SK-N-SH (cell line): ENCODE results near the gene TGM5. TPM values are rescaled to one million over a fixed set of nuclear protein-coding genes. Genes with fewer than 3 reads are reported as not detected.

ENCODE experiments used
- CTCF ChIA-PET: fragments of 300-600, 350-600 bp; formaldehyde crosslinking; extraction: SDS; loops from one replicate; lab custom pipeline; 2021; lab: Yijun Ruan, JAX
- POLR2A ChIA-PET: fragments of 350-600 bp; sonication (Branson Sonifier 250); formaldehyde crosslinking; extraction: SDS; loops from one replicate; lab custom pipeline; 2020; ENCODE audit warnings: antibody characterized with exemption, inconsistent platforms; lab: Yijun Ruan, JAX
- DNase-seq: peaks from one replicate; pipeline ENCODE4 v3.0.0; 2012
- H2AFZ ChIP-seq: fragments of 200-600 bp; sonication (generic); 2 replicates; pipeline ENCODE4 v1.8.1; 2016; ENCODE audit warnings: antibody characterized with exemption, mild to moderate bottlenecking, low read depth
- H3F3A ChIP-seq: fragments of 200-600 bp; sonication (generic); replicated peaks from 2 replicates; pipeline ENCODE3; 2016; ENCODE audit warnings: antibody characterized with exemption, mild to moderate bottlenecking; ENCODE audit not compliant: insufficient read depth
- H3K27ac ChIP-seq, 2 experiments: fragments of 200-500 bp in 1 of 2; fragments of 200-600 bp in 1 of 2; sonication (Bioruptor generic) in 1 of 2; sonication (generic), shearing (Covaris generic) in 1 of 2; 2 replicates each; pipeline versions ENCODE4 v1.5.1 to v1.6.1; 2014 to 2016; ENCODE audit warnings: low read depth in 2 of 2, inconsistent platforms in 1 of 2, low read length in 1 of 2, mild to moderate bottlenecking in 1 of 2, mixed read lengths in 1 of 2
- H3K27me3 ChIP-seq: fragments of 200-600 bp; sonication (generic), shearing (Covaris generic); 2 replicates; pipeline ENCODE4 v1.6.1; 2016; ENCODE audit warnings: mixed run types; ENCODE audit not compliant: insufficient read depth
- H3K36me3 ChIP-seq, 2 experiments: fragments of 200-500 bp in 1 of 2; fragments of 200-600 bp in 1 of 2; sonication (Bioruptor generic) in 1 of 2; sonication (generic) in 1 of 2; replicated peaks in 1 of 2; 2 replicates each; pipeline versions ENCODE3 to v1.5.1; 2014 to 2016; ENCODE audit warnings: low read length in 1 of 2, mild to moderate bottlenecking in 1 of 2; ENCODE audit not compliant: insufficient read depth in 2 of 2, control insufficient read depth in 1 of 2
- H3K4me1 ChIP-seq, 2 experiments: fragments of 200-500 bp in 1 of 2; fragments of 200-600 bp in 1 of 2; sonication (Bioruptor generic) in 1 of 2; sonication (generic), shearing (Covaris generic) in 1 of 2; 2 replicates each; pipeline versions ENCODE4 v1.5.1 to v1.6.1; 2014 to 2016; ENCODE audit warnings: low read depth in 1 of 2, low read length in 1 of 2, mixed run types in 1 of 2; ENCODE audit not compliant: insufficient read depth in 2 of 2, control insufficient read depth in 1 of 2
- H3K4me2 ChIP-seq: fragments of 200-600 bp; sonication (generic), shearing (Covaris generic); 2 replicates; pipeline ENCODE4 v1.6.1; 2017; ENCODE audit warnings: mixed run types
- H3K4me3 ChIP-seq, 2 experiments: fragments of 200-500 bp in 1 of 2; fragments of 200-600 bp in 1 of 2; sonication (Bioruptor generic) in 1 of 2; sonication (generic), shearing (Covaris generic) in 1 of 2; 2 replicates each; pipeline versions ENCODE4 v1.5.1 to v1.8.1; 2014 to 2016; ENCODE audit warnings: low read depth in 2 of 2, inconsistent platforms in 1 of 2, low read length in 1 of 2, mild to moderate bottlenecking in 1 of 2, mixed read lengths in 1 of 2, moderate library complexity in 1 of 2
- H3K79me2 ChIP-seq: fragments of 200-600 bp; sonication (generic); 2 replicates; pipeline ENCODE4 v1.8.1; 2017; ENCODE audit warnings: mild to moderate bottlenecking; ENCODE audit not compliant: insufficient read depth
- H3K9ac ChIP-seq: fragments of 200-600 bp; sonication (generic); 2 replicates; pipeline ENCODE4 v1.6.1; 2017; ENCODE audit warnings: mixed run types
- H3K9me2 ChIP-seq: fragments of 200-600 bp; sonication (generic); 2 replicates; pipeline ENCODE4 v1.6.1; 2017; ENCODE audit warnings: mixed run types
- H3K9me3 ChIP-seq: fragments of 200-600 bp; sonication (generic); 2 replicates; pipeline ENCODE4 v1.6.1; 2017; ENCODE audit warnings: mixed run types, mild to moderate bottlenecking, moderate library complexity
- H4K20me1 ChIP-seq: fragments of 200-600 bp; sonication (generic); 2 replicates; pipeline ENCODE4 v1.6.1; 2017; ENCODE audit warnings: mild to moderate bottlenecking, mixed run types; ENCODE audit not compliant: insufficient read depth
- CHD2 ChIP-seq: fragments of 150-350 bp; IDR thresholded peaks from 2 replicates; pipeline ENCODE4 v1.6.1; 2018; ENCODE audit warnings: low read length; ENCODE audit not compliant: partially characterized antibody
- ELF1 ChIP-seq: IDR thresholded peaks from 2 replicates; pipeline ENCODE4 v1.4.0; 2012
- EZH2phosphoT487 ChIP-seq: fragments of 200-600 bp; sonication (generic); IDR thresholded peaks from 2 replicates; pipeline ENCODE4 v1.6.1; 2017; ENCODE audit warnings: low read depth, mixed run types, mild to moderate bottlenecking, antibody characterized with exemption, moderate library complexity, borderline replicate concordance
- FOSL2 ChIP-seq: IDR thresholded peaks from 2 replicates; pipeline ENCODE4 v1.4.0; 2012; ENCODE audit warnings: low read depth, mild to moderate bottlenecking, moderate library complexity, borderline replicate concordance
- FOXM1 ChIP-seq: IDR thresholded peaks from 2 replicates; pipeline ENCODE4 v1.4.0; 2012; ENCODE audit warnings: low read depth, mild to moderate bottlenecking
- GATA2 ChIP-seq: sonication (generic); formaldehyde crosslinking; IDR thresholded peaks from 2 replicates; pipeline ENCODE4 v1.5.0; 2020; ENCODE audit warnings: mild to moderate bottlenecking, missing genetic modification reagents
- MEF2A ChIP-seq: IDR thresholded peaks from 2 replicates; pipeline ENCODE4 v1.4.0; 2012; ENCODE audit warnings: low read depth, borderline replicate concordance
- MXI1 ChIP-seq: IDR thresholded peaks from 2 replicates; pipeline ENCODE4 v1.6.1; 2012; ENCODE audit warnings: mild to moderate bottlenecking, low read depth, low read length, improper control_type of control experiment
- POLR2AphosphoS5 ChIP-seq: IDR thresholded peaks from 2 replicates; pipeline ENCODE4 v1.6.1; 2012; ENCODE audit warnings: low read depth, low read length
- RAD21 ChIP-seq: IDR thresholded peaks from 2 replicates; pipeline ENCODE4 v1.6.1; 2012; ENCODE audit warnings: mild to moderate bottlenecking, low read length
- RFX5 ChIP-seq: IDR thresholded peaks from 2 replicates; pipeline ENCODE4 v1.6.1; 2012; ENCODE audit warnings: mild to moderate bottlenecking, improper control_type of control experiment, low read length
- RXRA ChIP-seq: IDR thresholded peaks from 2 replicates; pipeline ENCODE4 v1.4.0; 2012; ENCODE audit warnings: low read depth, mild to moderate bottlenecking, borderline replicate concordance
- SMC3 ChIP-seq: IDR thresholded peaks from 2 replicates; pipeline ENCODE4 v1.6.1; 2012; ENCODE audit warnings: low read depth, low read length, improper control_type of control experiment
- TAF1 ChIP-seq: IDR thresholded peaks from 2 replicates; pipeline ENCODE4 v1.6.1; 2012; ENCODE audit warnings: low read depth, mild to moderate bottlenecking, low read length, moderate library complexity, borderline replicate concordance
- YY1 ChIP-seq: IDR thresholded peaks from 2 replicates; pipeline ENCODE4 v1.4.0; 2012; ENCODE audit warnings: low read depth, mild to moderate bottlenecking
- WGBS: methylation state at CpG from one replicate; pipeline ENCODE4 v1.1.6; 2017; ENCODE audit warnings: low lambda C conversion rate; 5-methylcytosine and 5-hydroxymethylcytosine counted together
- polyA plus RNA-seq, 3 experiments: library from polyadenylated mRNA; depleted of rRNA; stranded (reverse); fragments of >200 nt; gene quantifications; 2 replicates each; pipeline ENCODE4 v1.2.3, GENCODE V29; 2012
- TF ChIP-seq, protein P1 (sequence below): IDR thresholded peaks from 2 replicates; pipeline ENCODE4 v1.4.0; 2012; ENCODE audit warnings: low read depth
- TF ChIP-seq, protein P2 (sequence below): IDR thresholded peaks from 2 replicates; pipeline ENCODE4; 2012
- TF ChIP-seq, protein P3 (sequence below): fragments of 150-350 bp; IDR thresholded peaks from 2 replicates; pipeline ENCODE4 v1.6.1; 2017; ENCODE audit warnings: antibody characterized with exemption, low read length, low read depth, borderline replicate concordance
- TF ChIP-seq, protein P4 (sequence below): IDR thresholded peaks from 2 replicates; pipeline ENCODE4 v1.6.1; 2012; ENCODE audit warnings: mild to moderate bottlenecking, low read depth, low read length, moderate library complexity
- TF ChIP-seq, protein P5 (sequence below): IDR thresholded peaks from 2 replicates; pipeline ENCODE4 v1.4.0; 2012; ENCODE audit warnings: low read depth, borderline replicate concordance

TGM5 gene
- polyA plus RNA-seq, 1 of the 3 experiments (the other 2 are of a cell fraction) = not detected

DNA sequence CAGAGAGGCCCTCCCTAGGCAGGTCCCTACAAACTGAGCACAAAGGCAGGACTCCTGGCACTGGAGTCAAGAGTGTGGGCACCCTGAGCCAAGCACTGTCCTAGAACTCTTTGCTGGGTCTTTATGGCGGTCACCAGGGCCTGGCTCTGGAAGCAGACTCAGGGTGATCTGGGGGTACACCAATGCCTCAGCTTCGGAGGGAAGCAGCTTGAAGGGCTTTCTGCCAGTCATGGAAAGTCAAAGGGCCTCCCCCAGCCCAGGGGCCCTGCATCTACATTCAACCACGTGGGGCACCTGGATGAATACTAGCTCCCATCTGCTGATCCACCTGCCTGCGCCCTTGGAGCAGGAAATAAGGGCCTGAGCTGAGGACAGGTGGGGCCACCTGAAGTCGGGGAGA, 53.3 kb downstream of the TGM5 start:
- H3K4me2 ChIP-seq = no peak overlapping the region
- no peaks in the 10 kb centered on the region for H3K9me3 ChIP-seq
- 58% methylated on average over 4 of the region's 5 CpGs for WGBS
- H3K36me3 ChIP-seq = no peaks in the 10 kb centered on the region
- no peak for DNase-seq
- no peaks in the 10 kb centered on the region for H3K9me2 ChIP-seq
- no peaks in the 10 kb centered on the region for H4K20me1 ChIP-seq
- peaks cover 0 to 7% of the 10 kb centered on the region in 2 experiments; a peak in 1 of 4 replicates for H3K4me1 ChIP-seq
- peaks cover 8% of the 10 kb centered on the region; the same call in 1 of the 2 replicates for H3K27me3 ChIP-seq
- H3K4me3 ChIP-seq = no peak overlapping the region
- no peaks in the 10 kb centered on the region for H3K79me2 ChIP-seq
- H3K27ac ChIP-seq = no peak overlapping the region
- no peak overlapping the region for H2AFZ ChIP-seq
- ChIA-PET CTCF (interaction anchor here (0.9 to 11.9 kb wide), 6 partner anchors 10 to 72 kb away, joined by 3 to 70 read pairs (median 16); no protein-coding TSS in a partner anchor), POLR2A (no interaction called here)
- TF ChIP-seq CHD2 = no peak
- TF ChIP-seq, protein P1, sequence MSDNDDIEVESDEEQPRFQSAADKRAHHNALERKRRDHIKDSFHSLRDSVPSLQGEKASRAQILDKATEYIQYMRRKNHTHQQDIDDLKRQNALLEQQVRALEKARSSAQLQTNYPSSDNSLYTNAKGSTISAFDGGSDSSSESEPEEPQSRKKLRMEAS = no peak
- TF ChIP-seq FOXM1 = no peak
- no peak for TF ChIP-seq TAF1
- TF ChIP-seq ELF1 = no peak
- no peak for TF ChIP-seq GATA2
- TF ChIP-seq POLR2AphosphoS5 = no peak
- TF ChIP-seq YY1 = no peak
- TF ChIP-seq, protein P2, sequence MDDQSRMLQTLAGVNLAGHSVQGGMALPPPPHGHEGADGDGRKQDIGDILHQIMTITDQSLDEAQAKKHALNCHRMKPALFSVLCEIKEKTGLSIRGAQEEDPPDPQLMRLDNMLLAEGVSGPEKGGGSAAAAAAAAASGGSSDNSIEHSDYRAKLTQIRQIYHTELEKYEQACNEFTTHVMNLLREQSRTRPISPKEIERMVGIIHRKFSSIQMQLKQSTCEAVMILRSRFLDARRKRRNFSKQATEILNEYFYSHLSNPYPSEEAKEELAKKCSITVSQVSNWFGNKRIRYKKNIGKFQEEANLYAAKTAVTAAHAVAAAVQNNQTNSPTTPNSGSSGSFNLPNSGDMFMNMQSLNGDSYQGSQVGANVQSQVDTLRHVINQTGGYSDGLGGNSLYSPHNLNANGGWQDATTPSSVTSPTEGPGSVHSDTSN = no peak
- TF ChIP-seq, protein P3, sequence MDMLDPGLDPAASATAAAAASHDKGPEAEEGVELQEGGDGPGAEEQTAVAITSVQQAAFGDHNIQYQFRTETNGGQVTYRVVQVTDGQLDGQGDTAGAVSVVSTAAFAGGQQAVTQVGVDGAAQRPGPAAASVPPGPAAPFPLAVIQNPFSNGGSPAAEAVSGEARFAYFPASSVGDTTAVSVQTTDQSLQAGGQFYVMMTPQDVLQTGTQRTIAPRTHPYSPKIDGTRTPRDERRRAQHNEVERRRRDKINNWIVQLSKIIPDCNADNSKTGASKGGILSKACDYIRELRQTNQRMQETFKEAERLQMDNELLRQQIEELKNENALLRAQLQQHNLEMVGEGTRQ = no peak
- no peak for TF ChIP-seq EZH2phosphoT487
- TF ChIP-seq RFX5 = no peak
- TF ChIP-seq FOSL2 = no peak
- H3F3A ChIP-seq = no peaks in the 10 kb centered on the region
- no peak overlapping the region for H3K9ac ChIP-seq

DNA sequence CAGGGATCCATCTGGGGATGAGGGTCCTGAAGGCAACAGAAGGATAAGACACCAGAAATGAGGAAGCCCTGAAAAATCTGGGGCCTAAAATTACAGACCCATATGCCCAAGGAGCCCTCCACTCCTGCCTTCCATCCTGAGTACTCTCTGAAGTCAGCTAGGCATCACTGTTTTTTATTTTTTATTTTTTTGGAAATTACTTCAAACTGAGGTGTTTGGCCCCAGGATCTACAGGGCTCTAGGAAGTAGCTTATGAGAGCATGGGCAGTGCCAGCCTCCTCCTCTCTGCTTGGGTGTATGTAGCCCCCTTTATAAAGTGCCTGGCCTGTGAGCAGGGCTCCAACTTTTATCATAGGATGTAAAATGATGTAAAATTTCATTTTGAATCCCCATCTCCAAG, 53.8 kb downstream of the TGM5 start:
- Histone ChIP-seq H3K79me2 (no peaks in the 10 kb centered on the region), H3K27me3 (peaks cover 8% of the 10 kb centered on the region; the same call in 1 of the 2 replicates), H3K36me3 (no peaks in the 10 kb centered on the region), H3K9me2 (no peaks in the 10 kb centered on the region), H4K20me1 (no peaks in the 10 kb centered on the region), H2AFZ (no peak overlapping the region), H3K4me1 (peaks cover 0 to 12% of the 10 kb centered on the region in 2 experiments; a peak in 1 of 4 replicates), H3K9me3 (no peaks in the 10 kb centered on the region), H3F3A (no peaks in the 10 kb centered on the region), H3K4me3 (no peak overlapping the region), H3K9ac (no peak overlapping the region), H3K27ac (no peak overlapping the region), H3K4me2 (no peak overlapping the region)
- ChIA-PET CTCF (interaction anchor here (0.6 to 11.9 kb wide), 7 partner anchors 9 to 87 kb away, joined by 3 to 70 read pairs (median 7); no protein-coding TSS in a partner anchor), POLR2A (no interaction called here)
- DNase-seq = no peak
- TF ChIP-seq RXRA (no peak), RAD21 (no peak), MEF2A (no peak), FOXM1 (no peak), MXI1 (no peak), FOSL2 (no peak), SMC3 (no peak)
- TF ChIP-seq, protein P4, sequence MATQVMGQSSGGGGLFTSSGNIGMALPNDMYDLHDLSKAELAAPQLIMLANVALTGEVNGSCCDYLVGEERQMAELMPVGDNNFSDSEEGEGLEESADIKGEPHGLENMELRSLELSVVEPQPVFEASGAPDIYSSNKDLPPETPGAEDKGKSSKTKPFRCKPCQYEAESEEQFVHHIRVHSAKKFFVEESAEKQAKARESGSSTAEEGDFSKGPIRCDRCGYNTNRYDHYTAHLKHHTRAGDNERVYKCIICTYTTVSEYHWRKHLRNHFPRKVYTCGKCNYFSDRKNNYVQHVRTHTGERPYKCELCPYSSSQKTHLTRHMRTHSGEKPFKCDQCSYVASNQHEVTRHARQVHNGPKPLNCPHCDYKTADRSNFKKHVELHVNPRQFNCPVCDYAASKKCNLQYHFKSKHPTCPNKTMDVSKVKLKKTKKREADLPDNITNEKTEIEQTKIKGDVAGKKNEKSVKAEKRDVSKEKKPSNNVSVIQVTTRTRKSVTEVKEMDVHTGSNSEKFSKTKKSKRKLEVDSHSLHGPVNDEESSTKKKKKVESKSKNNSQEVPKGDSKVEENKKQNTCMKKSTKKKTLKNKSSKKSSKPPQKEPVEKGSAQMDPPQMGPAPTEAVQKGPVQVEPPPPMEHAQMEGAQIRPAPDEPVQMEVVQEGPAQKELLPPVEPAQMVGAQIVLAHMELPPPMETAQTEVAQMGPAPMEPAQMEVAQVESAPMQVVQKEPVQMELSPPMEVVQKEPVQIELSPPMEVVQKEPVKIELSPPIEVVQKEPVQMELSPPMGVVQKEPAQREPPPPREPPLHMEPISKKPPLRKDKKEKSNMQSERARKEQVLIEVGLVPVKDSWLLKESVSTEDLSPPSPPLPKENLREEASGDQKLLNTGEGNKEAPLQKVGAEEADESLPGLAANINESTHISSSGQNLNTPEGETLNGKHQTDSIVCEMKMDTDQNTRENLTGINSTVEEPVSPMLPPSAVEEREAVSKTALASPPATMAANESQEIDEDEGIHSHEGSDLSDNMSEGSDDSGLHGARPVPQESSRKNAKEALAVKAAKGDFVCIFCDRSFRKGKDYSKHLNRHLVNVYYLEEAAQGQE = no peak
- TF ChIP-seq, protein P5, sequence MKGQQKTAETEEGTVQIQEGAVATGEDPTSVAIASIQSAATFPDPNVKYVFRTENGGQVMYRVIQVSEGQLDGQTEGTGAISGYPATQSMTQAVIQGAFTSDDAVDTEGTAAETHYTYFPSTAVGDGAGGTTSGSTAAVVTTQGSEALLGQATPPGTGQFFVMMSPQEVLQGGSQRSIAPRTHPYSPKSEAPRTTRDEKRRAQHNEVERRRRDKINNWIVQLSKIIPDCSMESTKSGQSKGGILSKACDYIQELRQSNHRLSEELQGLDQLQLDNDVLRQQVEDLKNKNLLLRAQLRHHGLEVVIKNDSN = no peak
